AG04450 (cell line): ENCODE measurements around the gene ARHGAP15. TPM values are rescaled to one million over a fixed set of nuclear protein-coding genes. Genes with fewer than 3 reads are reported as not detected.

Experiments used
- CTCF ChIA-PET: fragments of 300-600, 350-600 bp; formaldehyde crosslinking; extraction: SDS; loops from one replicate; lab custom pipeline; 2022; ENCODE audit warnings: antibody characterized with exemption, inconsistent platforms; lab: Charles Lee
- POLR2A ChIA-PET: fragments of 350-600 bp; formaldehyde crosslinking; extraction: SDS; loops from one replicate; lab custom pipeline; 2021; ENCODE audit warnings: antibody characterized with exemption, inconsistent platforms; lab: Yijun Ruan, JAX
- DNase-seq: peaks from one replicate; pipeline ENCODE4 v3.0.0-alpha.2; 2011; ENCODE audit warnings: low read depth, low spot score
- H3K27ac ChIP-seq: one replicate; pipeline ENCODE4 v1.5.1; 2012; ENCODE audit warnings: low read depth, low read length, control low read depth
- H3K27me3 ChIP-seq: one replicate; pipeline ENCODE4 v1.6.0; 2012; ENCODE audit warnings: low read length; ENCODE audit not compliant: control insufficient read depth, insufficient read depth
- H3K4me3 ChIP-seq: 2 replicates; pipeline ENCODE4 v1.5.1; 2011; ENCODE audit warnings: mild to moderate bottlenecking, low read depth, low read length, control low read depth
- H3K9me3 ChIP-seq: 2 replicates; pipeline ENCODE4 v1.5.1; 2012; ENCODE audit warnings: low read length; ENCODE audit not compliant: control insufficient read depth, insufficient read depth
- polyA plus RNA-seq: library from polyadenylated mRNA; depleted of rRNA; stranded (reverse); fragments of >200 nt; gene quantifications from 2 replicates; pipeline ENCODE4 v1.2.3, GENCODE V29; 2011
- TF ChIP-seq, protein P1 (sequence below): IDR thresholded peaks from 2 replicates; pipeline ENCODE4 v1.5.1; 2011; ENCODE audit warnings: low read depth, low read length, control low read depth, inconsistent platforms

Gene ARHGAP15
- polyA plus RNA-seq, 1 experiment, result not detected

DNA sequence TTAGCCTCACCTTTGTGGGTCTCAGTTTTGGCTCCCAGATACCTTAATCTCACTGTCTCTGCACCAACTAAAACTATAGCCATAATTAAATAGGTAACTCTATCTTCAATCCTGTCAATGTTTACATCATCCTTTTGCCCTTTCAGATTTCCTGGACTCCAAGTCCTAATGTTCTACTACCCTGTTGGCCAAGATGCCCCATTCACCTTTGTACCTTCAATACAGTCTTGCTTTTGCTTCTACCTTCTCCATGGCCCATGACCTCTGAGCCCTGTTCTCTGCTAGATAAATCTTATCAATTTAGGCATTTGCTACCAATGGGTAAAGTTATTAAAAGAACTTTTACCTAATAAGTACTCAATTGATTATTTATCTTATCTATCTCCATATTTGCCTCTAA is 635.5 kb downstream of the ARHGAP15 start:
- Histone ChIP-seq H3K9me3 (no peaks in the 10 kb centered on the region), H3K4me3 (no peak overlapping the region), H3K27me3 (no peaks in the 10 kb centered on the region), H3K27ac (no peak overlapping the region)
- ChIA-PET POLR2A (no interaction called here), CTCF (no interaction called here)
- TF ChIP-seq, protein P1, sequence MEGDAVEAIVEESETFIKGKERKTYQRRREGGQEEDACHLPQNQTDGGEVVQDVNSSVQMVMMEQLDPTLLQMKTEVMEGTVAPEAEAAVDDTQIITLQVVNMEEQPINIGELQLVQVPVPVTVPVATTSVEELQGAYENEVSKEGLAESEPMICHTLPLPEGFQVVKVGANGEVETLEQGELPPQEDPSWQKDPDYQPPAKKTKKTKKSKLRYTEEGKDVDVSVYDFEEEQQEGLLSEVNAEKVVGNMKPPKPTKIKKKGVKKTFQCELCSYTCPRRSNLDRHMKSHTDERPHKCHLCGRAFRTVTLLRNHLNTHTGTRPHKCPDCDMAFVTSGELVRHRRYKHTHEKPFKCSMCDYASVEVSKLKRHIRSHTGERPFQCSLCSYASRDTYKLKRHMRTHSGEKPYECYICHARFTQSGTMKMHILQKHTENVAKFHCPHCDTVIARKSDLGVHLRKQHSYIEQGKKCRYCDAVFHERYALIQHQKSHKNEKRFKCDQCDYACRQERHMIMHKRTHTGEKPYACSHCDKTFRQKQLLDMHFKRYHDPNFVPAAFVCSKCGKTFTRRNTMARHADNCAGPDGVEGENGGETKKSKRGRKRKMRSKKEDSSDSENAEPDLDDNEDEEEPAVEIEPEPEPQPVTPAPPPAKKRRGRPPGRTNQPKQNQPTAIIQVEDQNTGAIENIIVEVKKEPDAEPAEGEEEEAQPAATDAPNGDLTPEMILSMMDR, result no peak
- no peak for DNase-seq

DNA sequence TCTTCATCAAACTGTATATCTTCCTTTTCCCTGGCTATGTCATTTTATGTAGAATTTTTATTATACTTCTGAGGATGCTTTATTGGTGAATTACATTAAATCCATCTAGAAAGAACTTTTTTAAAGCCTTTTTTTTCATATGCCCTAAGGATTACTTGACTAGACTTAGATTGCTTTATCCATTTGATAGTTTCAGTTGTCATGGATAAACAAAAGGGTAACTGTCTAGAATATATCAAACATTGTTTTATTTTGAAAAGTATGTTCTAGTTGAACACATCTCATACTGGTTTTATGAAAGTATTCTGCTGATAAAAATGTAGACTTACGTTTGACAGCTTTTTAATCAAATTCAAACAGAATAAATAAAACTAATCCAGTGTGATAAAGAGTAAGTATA is 639.8 kb downstream of the ARHGAP15 start:
- Histone ChIP-seq H3K27ac (no peak overlapping the region), H3K27me3 (no peaks in the 10 kb centered on the region), H3K4me3 (no peak overlapping the region), H3K9me3 (no peaks in the 10 kb centered on the region)
- TF ChIP-seq, protein P1, result no peak
- no peak for DNase-seq
- CTCF ChIA-PET, result no interaction called here
- POLR2A ChIA-PET, result no interaction called here

DNA sequence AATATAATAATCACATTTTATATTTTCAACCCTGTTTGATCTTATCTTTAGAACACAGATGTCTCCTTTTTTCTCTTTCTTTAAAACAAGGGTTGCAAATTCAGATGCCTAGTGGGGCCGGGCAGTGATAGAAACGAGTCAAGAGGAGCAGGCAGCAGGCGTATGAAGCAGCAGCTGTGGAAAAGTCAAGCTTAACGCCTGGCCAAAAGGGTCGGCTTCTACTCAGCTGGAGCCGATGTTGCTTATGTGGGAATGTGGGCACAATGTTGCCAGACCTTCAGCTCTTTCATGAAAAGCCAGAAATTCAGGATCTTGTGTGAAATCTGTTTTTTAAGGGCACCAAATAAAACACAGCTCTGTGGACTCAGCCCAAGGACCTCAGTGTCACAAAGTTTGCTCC is 642.7 kb downstream of the ARHGAP15 start:
- H3K4me3 ChIP-seq, result no peak overlapping the region
- H3K9me3 ChIP-seq, result no peaks in the 10 kb centered on the region
- TF ChIP-seq, protein P1, result no peak
- no peaks in the 10 kb centered on the region for H3K27me3 ChIP-seq
- no peak overlapping the region for H3K27ac ChIP-seq
- POLR2A ChIA-PET, result no interaction called here
- DNase-seq, result no peak
- CTCF ChIA-PET, result no interaction called here

DNA sequence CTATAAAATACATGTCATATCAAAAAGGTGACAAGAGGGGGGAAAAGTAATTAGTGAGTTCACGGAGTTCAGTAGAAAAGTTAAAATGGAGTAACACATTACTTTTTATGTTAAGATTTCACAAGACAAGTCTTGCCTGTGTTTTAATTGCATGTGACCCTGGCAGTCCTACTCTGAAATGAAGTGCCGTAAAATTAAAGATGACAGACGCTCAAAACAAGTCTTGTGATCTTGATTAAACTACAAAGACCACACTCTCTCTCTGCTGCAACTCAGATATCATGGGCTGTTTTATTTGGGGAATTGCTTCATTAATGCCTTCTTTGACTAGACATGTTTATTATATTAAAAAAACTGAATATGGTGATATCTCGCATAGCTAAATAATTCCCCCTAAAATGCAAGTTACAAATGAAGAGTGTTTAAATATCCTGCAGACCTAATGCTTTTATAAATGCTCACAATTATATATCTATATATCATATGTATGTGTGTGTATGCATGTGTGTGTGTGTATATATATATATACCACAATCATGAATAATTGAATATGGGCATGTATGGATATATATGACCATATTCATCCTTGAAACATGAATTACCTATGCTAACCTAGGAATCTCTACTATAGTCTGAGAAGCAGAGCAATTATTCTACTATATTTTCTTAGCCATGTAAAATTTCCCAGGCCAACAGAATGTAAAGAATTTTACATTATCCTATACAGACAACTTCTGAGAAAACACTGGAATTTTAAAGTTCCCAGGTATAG is 647.5 kb downstream of the ARHGAP15 start:
- CTCF ChIA-PET, result no interaction called here
- TF ChIP-seq, protein P1, result no peak
- Histone ChIP-seq H3K4me3 (no peak overlapping the region), H3K9me3 (no peaks in the 10 kb centered on the region), H3K27me3 (no peaks in the 10 kb centered on the region), H3K27ac (no peak overlapping the region)
- DNase-seq, result no peak
- POLR2A ChIA-PET, result no interaction called here

DNA sequence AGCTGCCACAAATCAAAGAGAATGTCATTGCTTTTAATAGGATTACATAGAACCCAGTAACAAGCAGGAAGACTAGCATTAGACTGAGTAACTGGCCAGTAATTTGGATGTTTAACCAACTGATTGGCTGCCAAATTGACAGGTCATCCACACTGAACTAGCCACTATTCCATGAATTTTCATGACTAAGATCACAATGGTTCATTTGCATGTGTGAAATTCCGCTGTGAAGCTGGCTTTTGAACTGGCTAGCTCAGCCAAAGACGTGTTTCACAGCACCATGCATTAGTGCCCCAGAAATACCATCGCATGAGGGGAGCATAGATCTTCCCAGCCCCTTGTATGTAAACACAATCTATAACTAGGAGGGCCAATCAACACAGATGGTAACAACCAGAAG is 649.8 kb downstream of the ARHGAP15 start:
- ChIA-PET POLR2A (no interaction called here), CTCF (no interaction called here)
- Histone ChIP-seq H3K27me3 (no peaks in the 10 kb centered on the region), H3K27ac (no peak overlapping the region), H3K4me3 (no peak overlapping the region), H3K9me3 (no peaks in the 10 kb centered on the region)
- no peak for DNase-seq
- TF ChIP-seq, protein P1, result no peak
